Measurements from ENCODE around the gene GLG1.

GLG1 gene

GRCh38 chr16:74586948-74587347 is 20.0 kb downstream of the GLG1 start:
- TF ChIP-seq CTCF (conservative IDR thresholded peaks at IDR 0.05; ENCODE audit: low read depth): no peak
- no peak for DNase-seq (ENCODE audit: low spot score)
- CTCF ChIA-PET: interaction anchor here (0.6 kb wide), 1 partner anchor 87 kb away, joined by 3 read pairs; no protein-coding TSS in a partner anchor
- no peak overlapping the region for H3K27ac ChIP-seq
- POLR2A ChIA-PET (ENCODE audit: low non-redundant PET): no interaction called here

- DNase-seq (ENCODE audit: low spot score): no peak
- no peak for TF ChIP-seq CTCF (conservative IDR thresholded peaks at IDR 0.05; ENCODE audit: low read depth)
- ChIA-PET CTCF (interaction anchor here (0.7 to 0.8 kb wide), 2 partner anchors 131 to 277 kb away, joined by 4 to 6 read pairs; no protein-coding TSS in a partner anchor), POLR2A (ENCODE audit: low non-redundant PET) (no interaction called here)
- H3K27ac ChIP-seq: no peak overlapping the region
Measured at GRCh38 chr16:74585846-74586443, 21.0 kb downstream of the GLG1 start.

- ChIA-PET CTCF (interaction anchor here (0.7 kb wide), 1 partner anchor 40 kb away, joined by 4 read pairs; no protein-coding TSS in a partner anchor), POLR2A (ENCODE audit: low non-redundant PET) (no interaction called here)
- no peak for DNase-seq (ENCODE audit: low spot score)
- no peak for TF ChIP-seq CTCF (conservative IDR thresholded peaks at IDR 0.05; ENCODE audit: low read depth)
- no peak overlapping the region; the same call in 1 of the 2 replicates for H3K27ac ChIP-seq
Measured at GRCh38 chr16:74583926-74584666, 22.8 kb downstream of the GLG1 start.

- ChIA-PET POLR2A (ENCODE audit: low non-redundant PET) (no interaction called here), CTCF (no interaction called here)
- no peak for DNase-seq (ENCODE audit: low spot score)
- no peak for TF ChIP-seq CTCF (conservative IDR thresholded peaks at IDR 0.05; ENCODE audit: low read depth)
- H3K27ac ChIP-seq: 0 out of 2 replicates have a peak overlapping the region, but pooled peaks have one; percentile 32
Measured at GRCh38 chr16:74582970-74583369, 23.9 kb downstream of the GLG1 start.

- ChIA-PET POLR2A (ENCODE audit: low non-redundant PET) (no interaction called here), CTCF (no interaction called here)
- no peak for DNase-seq (ENCODE audit: low spot score)
- no peak for TF ChIP-seq CTCF (conservative IDR thresholded peaks at IDR 0.05; ENCODE audit: low read depth)
- H3K27ac ChIP-seq: no peak overlapping the region
Measured at GRCh38 chr16:74580833-74581232, 26.1 kb downstream of the GLG1 start.

GRCh38 chr16:74578838-74579237 is 28.1 kb downstream of the GLG1 start:
- no peak for DNase-seq (ENCODE audit: low spot score)
- POLR2A ChIA-PET (ENCODE audit: low non-redundant PET): no interaction called here
- CTCF ChIA-PET: no interaction called here
- no peak overlapping the region for H3K27ac ChIP-seq
- TF ChIP-seq CTCF (conservative IDR thresholded peaks at IDR 0.05; ENCODE audit: low read depth): no peak
